GM20000 (cell line): ENCODE results near the gene COL6A1.
"Not testable (repeated sequence)": the region's sequence is repeated elsewhere in the genome, so short reads cannot be mapped to it uniquely, and the experiment has no call there.

Experiments
- DNase-seq: peaks from one replicate; pipeline ENCODE4 v3.0.0; 2012; ENCODE audit warnings: low spot score
- CTCF ChIP-seq: IDR thresholded peaks from 2 replicates; pipeline ENCODE4 v1.5.1; 2012; ENCODE audit warnings: mild to moderate bottlenecking, control low read depth; ENCODE audit errors: extremely low read depth, missing control alignments

COL6A1 gene

DNA sequence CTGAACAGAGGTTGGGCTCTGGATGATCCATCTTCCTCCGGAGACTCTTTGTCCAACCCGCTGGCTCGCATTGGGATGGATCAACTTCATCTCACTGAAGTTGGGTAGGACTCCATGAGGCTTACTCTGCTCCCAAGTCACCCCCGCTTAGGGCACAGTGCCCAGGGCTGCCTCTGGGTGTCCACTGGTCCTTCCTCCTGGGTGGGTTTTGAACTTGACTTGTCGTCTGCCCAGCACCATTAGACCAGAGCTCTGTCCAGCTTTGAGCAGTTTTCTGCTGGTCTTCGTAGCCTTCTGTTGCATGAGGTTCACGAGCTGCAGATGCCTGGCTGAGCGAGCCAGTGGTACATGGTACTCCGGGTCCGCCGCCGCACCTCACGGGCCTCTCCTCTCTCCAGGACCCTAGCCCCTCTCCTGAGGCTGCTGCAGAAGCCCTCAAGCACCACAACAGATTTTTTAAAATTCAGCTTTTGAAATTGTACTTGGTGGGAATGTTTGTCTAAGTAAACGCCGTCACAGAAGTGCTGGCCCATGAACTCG, 33.8 kb upstream of the COL6A1 start:
- TF ChIP-seq CTCF: no peak
- no peak for DNase-seq

- TF ChIP-seq CTCF: no peak
Measured at GRCh38 chr21:45948576-45949141, 32.9 kb upstream of the COL6A1 start.

DNA sequence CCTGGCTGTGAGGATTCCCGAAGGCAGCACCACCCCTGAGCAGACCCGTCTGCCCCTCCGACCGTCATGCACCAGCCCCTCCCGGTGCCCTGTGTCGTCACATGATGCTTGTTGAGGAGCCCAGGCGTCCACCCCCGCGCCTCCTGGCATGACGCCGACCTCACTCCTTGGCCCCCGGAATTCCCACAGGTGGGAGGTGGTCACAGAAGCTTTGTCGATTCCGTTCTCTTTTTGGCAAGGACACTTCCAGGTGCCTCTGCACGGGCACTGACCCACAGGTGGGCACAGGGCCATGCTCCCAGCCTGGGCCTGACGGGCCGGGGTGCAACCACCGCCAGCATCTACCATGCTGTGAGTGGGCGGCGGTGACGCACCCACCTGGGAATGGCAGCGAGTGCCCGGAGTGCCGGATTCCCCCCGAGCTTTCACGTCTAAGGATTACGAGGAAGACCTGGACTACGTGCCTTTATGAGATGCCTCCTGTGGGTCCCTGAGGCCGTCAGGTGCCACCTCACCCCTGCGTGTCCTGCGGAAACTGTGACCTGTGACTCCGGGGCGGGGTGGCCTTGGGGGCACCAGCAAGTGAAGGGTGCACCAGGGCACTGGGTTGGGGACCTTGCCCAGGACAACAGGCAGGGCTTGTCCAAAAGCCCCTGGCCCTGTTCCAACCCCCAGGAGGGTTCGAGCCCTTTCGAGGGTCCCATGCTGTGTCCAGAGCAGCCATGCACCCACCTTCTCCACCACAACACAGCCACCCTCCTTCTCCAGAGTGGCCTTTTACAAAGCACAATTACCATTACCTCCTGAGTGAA, 31.4 kb upstream of the COL6A1 start:
- TF ChIP-seq CTCF: no peak
- DNase-seq: no peak

More at GRCh38 chr21:45948576-45949141, 32.9 kb upstream of the COL6A1 start:
- no peak for DNase-seq

GRCh38 chr21:45950740-45951515, 30.6 kb upstream of the COL6A1 start:
- DNase-seq: no peak
- TF ChIP-seq CTCF: no peak

- TF ChIP-seq CTCF: no peak
- DNase-seq: no peak
Measured at GRCh38 chr21:45951676-45952075, 29.9 kb upstream of the COL6A1 start.

DNA sequence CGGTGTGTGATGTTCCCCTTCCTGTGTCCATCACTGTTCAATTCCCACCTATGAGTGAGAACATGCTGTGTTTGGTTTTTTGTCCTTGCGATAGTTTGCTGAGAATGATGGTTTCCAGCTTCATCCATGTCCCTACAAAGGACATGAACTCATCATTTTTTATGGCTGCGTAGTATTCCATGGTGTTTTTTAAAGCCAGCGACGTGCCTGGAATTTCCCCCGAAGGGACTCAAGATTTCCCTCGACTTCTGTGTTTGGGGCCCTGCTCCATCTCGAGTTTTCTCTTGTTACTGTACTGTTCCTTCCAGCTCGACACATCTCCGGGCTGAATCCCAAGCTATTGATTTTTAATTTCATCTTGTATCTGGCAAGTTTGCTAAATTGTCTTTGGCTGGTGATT, 29.0 kb upstream of the COL6A1 start:
- not testable (repeated sequence) for DNase-seq

GRCh38 chr21:45952974-45953373, 28.6 kb upstream of the COL6A1 start:
- no peak for TF ChIP-seq CTCF
- DNase-seq: no peak
